ENCODE measurements around the gene ZRANB3. TPM values are rescaled to one million over a fixed set of nuclear protein-coding genes. Genes with fewer than 3 reads are reported as not detected.

Gene ZRANB3
- total RNA-seq, 3 donors from 2014 or later (not counting 1 experiment from before 2014, with no cell fraction given), result 5.0 to 7.7 (median 5.3) TPM

GRCh38 chr2:135494917-135495316, 36.1 kb downstream of the ZRANB3 start:
- Mint-ChIP-seq H3K4me3 (no peak overlapping the region), H3K9me3 (peaks cover 9 to 21% of the 10 kb centered on the region in 2 donors), H3K36me3 (peaks cover 22% of the 10 kb centered on the region), H3K4me1 (no peaks in the 10 kb centered on the region), H3K27me3 (ENCODE audit: low read depth in 2 of 2) (no peaks in the 10 kb centered on the region), H3K27ac (no peak overlapping the region)
- Histone ChIP-seq H3K27ac (ENCODE audit: low read length) (no peak overlapping the region), H3K9me3 (ENCODE audit: control insufficient read depth, insufficient read depth, low read length) (peaks cover 8% of the 10 kb centered on the region), H3K4me1 (ENCODE audit: control insufficient read depth, insufficient read depth, low read length) (no peaks in the 10 kb centered on the region), H3K27me3 (ENCODE audit: control insufficient read depth, insufficient read depth, low read length) (no peaks in the 10 kb centered on the region), H3K36me3 (ENCODE audit: control insufficient read depth, insufficient read depth, low read length) (no peaks in the 10 kb centered on the region), H3K4me3 (ENCODE audit: low read length) (no peak overlapping the region)
- intact Hi-C loops (cut with micrococcal nuclease), result no loop called here
- 83% methylated on average over 1 of the region's 2 CpGs for WGBS (ENCODE audit: insufficient coverage)
- TF ChIP-seq CTCF (IDR thresholded peaks at IDR 0.05), result no peak
- ATAC-seq (no peak), DNase-seq (no peak)

GRCh38 chr2:135494503-135494902, 36.5 kb downstream of the ZRANB3 start:
- Histone ChIP-seq H3K27me3 (ENCODE audit: control insufficient read depth, insufficient read depth, low read length) (no peaks in the 10 kb centered on the region), H3K4me1 (ENCODE audit: control insufficient read depth, insufficient read depth, low read length) (no peaks in the 10 kb centered on the region), H3K36me3 (ENCODE audit: control insufficient read depth, insufficient read depth, low read length) (no peaks in the 10 kb centered on the region), H3K4me3 (ENCODE audit: low read length) (no peak overlapping the region), H3K9me3 (ENCODE audit: control insufficient read depth, insufficient read depth, low read length) (peaks cover 8% of the 10 kb centered on the region), H3K27ac (ENCODE audit: low read length) (no peak overlapping the region)
- Mint-ChIP-seq H3K9me3 (peaks cover 7 to 19% of the 10 kb centered on the region in 2 donors), H3K4me3 (no peak overlapping the region), H3K27ac (no peak overlapping the region), H3K27me3 (ENCODE audit: low read depth in 2 of 2) (no peaks in the 10 kb centered on the region), H3K36me3 (peaks cover 21% of the 10 kb centered on the region), H3K4me1 (no peaks in the 10 kb centered on the region)
- ATAC-seq, result no peak
- no peak for DNase-seq
- intact Hi-C loops (cut with micrococcal nuclease), result no loop called here
- no peak for TF ChIP-seq CTCF (IDR thresholded peaks at IDR 0.05)
- 100% methylated on average over 1 of the region's 1 CpG for WGBS (ENCODE audit: insufficient coverage)

- Mint-ChIP-seq H3K4me3 (no peak overlapping the region), H3K4me1 (no peaks in the 10 kb centered on the region), H3K9me3 (peaks cover 2 to 18% of the 10 kb centered on the region in 2 donors), H3K27me3 (ENCODE audit: low read depth in 2 of 2) (no peaks in the 10 kb centered on the region), H3K27ac (no peak overlapping the region), H3K36me3 (peaks cover 23% of the 10 kb centered on the region)
- intact Hi-C loops (cut with micrococcal nuclease), result no loop called here
- TF ChIP-seq CTCF (IDR thresholded peaks at IDR 0.05), result no peak
- no CpG with 5 or more reads among the region's 1 CpG for WGBS (ENCODE audit: insufficient coverage)
- Histone ChIP-seq H3K4me3 (ENCODE audit: low read length) (no peak overlapping the region), H3K4me1 (ENCODE audit: control insufficient read depth, insufficient read depth, low read length) (no peaks in the 10 kb centered on the region), H3K9me3 (ENCODE audit: control insufficient read depth, insufficient read depth, low read length) (no peaks in the 10 kb centered on the region), H3K27me3 (ENCODE audit: control insufficient read depth, insufficient read depth, low read length) (no peaks in the 10 kb centered on the region), H3K27ac (ENCODE audit: low read length) (no peak overlapping the region), H3K36me3 (ENCODE audit: control insufficient read depth, insufficient read depth, low read length) (no peaks in the 10 kb centered on the region)
- ATAC-seq (no peak), DNase-seq (no peak)
Measured at GRCh38 chr2:135490376-135490775, 40.6 kb downstream of the ZRANB3 start.

- ATAC-seq (no peak), DNase-seq (no peak)
- intact Hi-C loops (cut with micrococcal nuclease), result no loop called here
- Histone ChIP-seq H3K27ac (ENCODE audit: low read length) (no peak overlapping the region), H3K36me3 (ENCODE audit: control insufficient read depth, insufficient read depth, low read length) (no peaks in the 10 kb centered on the region), H3K4me1 (ENCODE audit: control insufficient read depth, insufficient read depth, low read length) (no peaks in the 10 kb centered on the region), H3K4me3 (ENCODE audit: low read length) (no peak overlapping the region), H3K27me3 (ENCODE audit: control insufficient read depth, insufficient read depth, low read length) (no peaks in the 10 kb centered on the region), H3K9me3 (ENCODE audit: control insufficient read depth, insufficient read depth, low read length) (peaks cover 4% of the 10 kb centered on the region)
- WGBS (ENCODE audit: insufficient coverage), result 96% methylated on average over 4 of the region's 4 CpGs
- no peak overlapping the region for H3K4me3 Mint-ChIP-seq
- H3K36me3 Mint-ChIP-seq, result peaks cover 33% of the 10 kb centered on the region
- no peaks in the 10 kb centered on the region for H3K27me3 Mint-ChIP-seq (ENCODE audit: low read depth in 2 of 2)
- no peak for TF ChIP-seq CTCF (IDR thresholded peaks at IDR 0.05)
- H3K27ac Mint-ChIP-seq, result no peak overlapping the region
- peaks cover 0 to 12% of the 10 kb centered on the region in 2 donors for H3K9me3 Mint-ChIP-seq
- no peaks in the 10 kb centered on the region for H3K4me1 Mint-ChIP-seq
Measured at GRCh38 chr2:135485441-135485840, 45.6 kb downstream of the ZRANB3 start.
